Measurements from ENCODE around the gene ZBBX. TPM values are rescaled to one million over a fixed set of nuclear protein-coding genes. Genes with fewer than 3 reads are reported as not detected.

Gene ZBBX
- total and polyA plus RNA-seq, 10 of the 15 experiments (the other 5 are each of a cell fraction or from before 2014, with no cell fraction given): 0.01 to 0.34 (median 0.17) TPM; not detected in 6

- TF ChIP-seq, protein P1, sequence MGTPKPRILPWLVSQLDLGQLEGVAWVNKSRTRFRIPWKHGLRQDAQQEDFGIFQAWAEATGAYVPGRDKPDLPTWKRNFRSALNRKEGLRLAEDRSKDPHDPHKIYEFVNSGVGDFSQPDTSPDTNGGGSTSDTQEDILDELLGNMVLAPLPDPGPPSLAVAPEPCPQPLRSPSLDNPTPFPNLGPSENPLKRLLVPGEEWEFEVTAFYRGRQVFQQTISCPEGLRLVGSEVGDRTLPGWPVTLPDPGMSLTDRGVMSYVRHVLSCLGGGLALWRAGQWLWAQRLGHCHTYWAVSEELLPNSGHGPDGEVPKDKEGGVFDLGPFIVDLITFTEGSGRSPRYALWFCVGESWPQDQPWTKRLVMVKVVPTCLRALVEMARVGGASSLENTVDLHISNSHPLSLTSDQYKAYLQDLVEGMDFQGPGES (IDR thresholded peaks at IDR 0.05): no peak
- no peak for TF ChIP-seq NR2F1 (conservative IDR thresholded peaks at IDR 0.05)
Measured at GRCh38 chr3:167382155-167382554, 2.1 kb upstream of the ZBBX start (continued).

DNA sequence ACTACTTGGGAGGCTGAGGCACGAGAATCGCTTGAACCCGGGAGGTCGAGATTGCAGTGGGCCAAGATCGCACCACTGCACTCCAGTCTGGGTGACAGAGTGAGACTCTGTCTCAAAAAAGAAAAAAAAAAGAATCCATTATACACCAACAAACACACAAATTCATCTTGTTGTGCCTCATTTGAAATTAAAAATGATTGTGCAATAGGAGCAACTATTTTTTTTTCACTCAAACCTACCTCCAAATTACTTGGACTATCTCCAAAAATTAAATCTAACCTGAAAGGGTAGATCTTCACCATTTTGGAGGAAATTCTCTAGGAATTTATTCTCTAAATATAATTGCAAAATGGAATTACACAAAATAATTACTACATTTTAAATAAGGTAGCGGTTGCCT, 4.6 kb downstream of the ZBBX start:
- ChIA-PET RAD21 (ENCODE audit: unreplicated experiment) (no interaction called here), CTCF (interaction anchor here (0.8 kb wide), 1 partner anchor 475 kb away, joined by 3 read pairs; no protein-coding TSS in a partner anchor), SMC1A (ENCODE audit: uncharacterized antibody, unreplicated experiment) (no interaction called here), POLR2A (no interaction called here)
- DNase-seq (ENCODE audit: low read depth, low spot score) (no peak), ATAC-seq (no peak), FAIRE-seq (no peak)
- in situ Hi-C loops (cut with MboI) (loop anchor here (5.0 kb wide), 1 partner anchor 502 kb away; no protein-coding TSS in a partner anchor), intact Hi-C loops (cut with micrococcal nuclease; ENCODE audit: unreplicated experiment) (no loop called here)
- no peaks in the 10 kb centered on the region for H3K36me3 ChIP-seq (ENCODE audit: control insufficient read depth in 2 of 2, insufficient read depth in 2 of 2, low read length in 1 of 2)
- H3K27me3 ChIP-seq (replicated peaks in 1 of 2; ENCODE audit: control insufficient read depth in 2 of 2, insufficient read depth in 2 of 2, low read length in 1 of 2): no peaks in the 10 kb centered on the region
- no peak overlapping the region for H2AFZ ChIP-seq (ENCODE audit: control insufficient read depth, low read depth, low read length)
- H3K79me2 ChIP-seq (ENCODE audit: control insufficient read depth, insufficient read depth, low read length): no peaks in the 10 kb centered on the region
- no peaks in the 10 kb centered on the region for H3K4me1 ChIP-seq (ENCODE audit: control insufficient read depth, insufficient read depth, low read length)
- TF ChIP-seq ETV6 (conservative IDR thresholded peaks at IDR 0.05 in 1 of 2, IDR thresholded peaks at IDR 0.05 in 1 of 2; ENCODE audit: borderline replicate concordance in 1 of 2, low read depth in 1 of 2) (no peak), NR2F1 (conservative IDR thresholded peaks at IDR 0.05) (no peak), MTA3 (IDR thresholded peaks at IDR 0.05; ENCODE audit: borderline replicate concordance, low read length) (no peak), RAD21 (IDR thresholded peaks at IDR 0.05; ENCODE audit: insufficient read depth, low read depth, low read length) (no peak), ASH2L (IDR thresholded peaks at IDR 0.05; ENCODE audit: borderline replicate concordance, low read depth) (no peak)
- TF ChIP-seq, protein P2, sequence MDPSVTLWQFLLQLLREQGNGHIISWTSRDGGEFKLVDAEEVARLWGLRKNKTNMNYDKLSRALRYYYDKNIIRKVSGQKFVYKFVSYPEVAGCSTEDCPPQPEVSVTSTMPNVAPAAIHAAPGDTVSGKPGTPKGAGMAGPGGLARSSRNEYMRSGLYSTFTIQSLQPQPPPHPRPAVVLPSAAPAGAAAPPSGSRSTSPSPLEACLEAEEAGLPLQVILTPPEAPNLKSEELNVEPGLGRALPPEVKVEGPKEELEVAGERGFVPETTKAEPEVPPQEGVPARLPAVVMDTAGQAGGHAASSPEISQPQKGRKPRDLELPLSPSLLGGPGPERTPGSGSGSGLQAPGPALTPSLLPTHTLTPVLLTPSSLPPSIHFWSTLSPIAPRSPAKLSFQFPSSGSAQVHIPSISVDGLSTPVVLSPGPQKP (IDR thresholded peaks at IDR 0.05; ENCODE audit: low read depth, low read length): no peak
- TF ChIP-seq, protein P3, sequence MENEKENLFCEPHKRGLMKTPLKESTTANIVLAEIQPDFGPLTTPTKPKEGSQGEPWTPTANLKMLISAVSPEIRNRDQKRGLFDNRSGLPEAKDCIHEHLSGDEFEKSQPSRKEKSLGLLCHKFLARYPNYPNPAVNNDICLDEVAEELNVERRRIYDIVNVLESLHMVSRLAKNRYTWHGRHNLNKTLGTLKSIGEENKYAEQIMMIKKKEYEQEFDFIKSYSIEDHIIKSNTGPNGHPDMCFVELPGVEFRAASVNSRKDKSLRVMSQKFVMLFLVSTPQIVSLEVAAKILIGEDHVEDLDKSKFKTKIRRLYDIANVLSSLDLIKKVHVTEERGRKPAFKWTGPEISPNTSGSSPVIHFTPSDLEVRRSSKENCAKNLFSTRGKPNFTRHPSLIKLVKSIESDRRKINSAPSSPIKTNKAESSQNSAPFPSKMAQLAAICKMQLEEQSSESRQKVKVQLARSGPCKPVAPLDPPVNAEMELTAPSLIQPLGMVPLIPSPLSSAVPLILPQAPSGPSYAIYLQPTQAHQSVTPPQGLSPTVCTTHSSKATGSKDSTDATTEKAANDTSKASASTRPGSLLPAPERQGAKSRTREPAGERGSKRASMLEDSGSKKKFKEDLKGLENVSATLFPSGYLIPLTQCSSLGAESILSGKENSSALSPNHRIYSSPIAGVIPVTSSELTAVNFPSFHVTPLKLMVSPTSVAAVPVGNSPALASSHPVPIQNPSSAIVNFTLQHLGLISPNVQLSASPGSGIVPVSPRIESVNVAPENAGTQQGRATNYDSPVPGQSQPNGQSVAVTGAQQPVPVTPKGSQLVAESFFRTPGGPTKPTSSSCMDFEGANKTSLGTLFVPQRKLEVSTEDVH (IDR thresholded peaks at IDR 0.05; ENCODE audit: low read depth, partially characterized antibody): no peak
- no peaks in the 10 kb centered on the region for H4K20me1 ChIP-seq (ENCODE audit: control insufficient read depth, insufficient read depth)
- no TSS peak for BruUV-seq (replicated peaks)
- H3K9me3 ChIP-seq (replicated peaks; ENCODE audit: control insufficient read depth, insufficient read depth, low read length): no peaks in the 10 kb centered on the region
- 57% methylated on average over 6 of the region's 6 CpGs for WGBS (ENCODE audit: insufficient coverage, insufficient replicate concordance, low lambda C conversion rate, missing lambda C conversion rate)
- no peak overlapping the region for H3K4me2 ChIP-seq (ENCODE audit: control insufficient read depth, insufficient read depth)
- H3K9ac ChIP-seq (ENCODE audit: control insufficient read depth, insufficient read depth, low read length): no peak overlapping the region
- H3K4me3 ChIP-seq: no peak overlapping the region
- H3K27ac ChIP-seq (ENCODE audit: control insufficient read depth, insufficient read depth): no peak overlapping the region
